Left ventricle myocardium inferior (tissue), 1 donor: ENCODE results near the gene BDKRB1. TPM values are rescaled to one million over a fixed set of nuclear protein-coding genes. Genes with fewer than 3 reads are reported as not detected.

ENCODE experiments used
- DNase-seq: peaks from one replicate; pipeline ENCODE4 v3.0.0-alpha.2; 2020
- H3K27ac ChIP-seq: fragments of 200-600 bp; replicated peaks from 2 replicates; pipeline ENCODE4 v1.8.0; 2021
- H3K27me3 ChIP-seq: fragments of 200-600 bp; 2 replicates; pipeline ENCODE4 v1.8.0; 2021; ENCODE audit warnings: low read depth
- H3K36me3 ChIP-seq: fragments of 200-600 bp; 2 replicates; pipeline ENCODE4 v1.8.0; 2021
- H3K4me1 ChIP-seq: fragments of 200-600 bp; 2 replicates; pipeline ENCODE4 v1.8.0; 2021
- H3K4me3 ChIP-seq: fragments of 200-600 bp; 2 replicates; pipeline ENCODE4 v1.8.0; 2021; ENCODE audit warnings: mild to moderate bottlenecking, moderate library complexity
- H3K9me3 ChIP-seq: fragments of 200-600 bp; replicated peaks from 2 replicates; pipeline ENCODE4 v1.8.0; 2021
- intact Hi-C: fragments of 100-400 bp; cut with micrococcal nuclease; formaldehyde crosslinking; loops from one replicate; pipeline ENCODE4 v1.11.0; 2022
- total RNA-seq: library from RNA; stranded (reverse); fragmentation: NEBNext Ultra II Directional; extraction: Animal tissue kit (Norgen Biotek cat#: 25700); gene quantifications from one replicate; pipeline ENCODE4 v1.2.1, GENCODE V29; 2021
- TF ChIP-seq, protein P1 (sequence below): fragments of 200-600 bp; IDR thresholded peaks from 2 replicates; pipeline ENCODE4 v1.8.0; 2021; ENCODE audit warnings: antibody characterized with exemption, mild to moderate bottlenecking, borderline replicate concordance
- donor health status: DM: no; HTN: yes; CAD: no; lungs with severe emphysema.

The BDKRB1 gene
- total RNA-seq, 1 donor from 2014 or later = not detected

DNA sequence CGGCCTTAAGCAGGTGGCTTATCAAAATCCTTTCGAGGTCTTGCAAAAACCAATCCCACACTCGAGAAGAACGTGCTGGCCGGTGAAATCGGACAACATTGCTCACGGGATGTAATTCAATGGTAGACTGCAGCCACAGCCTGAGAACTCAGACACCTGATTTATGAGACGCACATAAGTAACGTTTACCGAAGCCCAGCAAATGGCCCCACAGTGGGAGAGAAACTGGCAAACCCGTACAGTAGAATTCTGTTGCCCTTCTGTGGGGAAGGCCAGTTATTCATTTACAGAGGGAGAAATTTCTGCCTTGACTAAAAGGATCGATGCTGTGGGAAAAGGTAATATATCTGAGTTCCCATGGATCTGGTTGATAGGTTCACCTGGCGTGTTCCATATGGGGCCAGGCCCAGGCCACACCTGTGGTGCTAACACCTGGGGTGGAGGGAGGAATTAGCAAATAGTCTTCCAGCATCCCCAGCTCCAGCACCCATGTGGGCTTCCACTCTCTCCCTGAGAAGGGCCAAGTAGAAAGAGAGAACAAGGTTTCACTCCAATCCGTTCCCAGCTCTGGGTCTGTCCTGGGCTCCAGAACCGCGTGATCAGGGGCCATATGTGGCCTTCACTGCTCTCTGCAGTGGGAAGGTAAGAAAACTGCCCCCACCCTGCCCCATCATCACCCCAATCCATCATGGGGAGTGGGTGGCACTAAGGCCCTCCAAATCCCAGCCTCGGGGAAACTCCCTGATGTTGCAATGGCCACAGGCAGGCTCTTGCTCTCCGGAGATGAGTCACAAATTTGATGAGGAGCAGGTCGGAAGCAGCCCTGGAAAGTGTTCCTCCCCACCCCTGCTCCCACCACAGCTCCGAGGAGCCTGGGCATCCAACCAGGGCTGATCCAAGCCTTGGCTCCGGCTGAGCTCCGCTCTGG is 12.7 kb downstream of the BDKRB1 start:
- TF ChIP-seq, protein P1, sequence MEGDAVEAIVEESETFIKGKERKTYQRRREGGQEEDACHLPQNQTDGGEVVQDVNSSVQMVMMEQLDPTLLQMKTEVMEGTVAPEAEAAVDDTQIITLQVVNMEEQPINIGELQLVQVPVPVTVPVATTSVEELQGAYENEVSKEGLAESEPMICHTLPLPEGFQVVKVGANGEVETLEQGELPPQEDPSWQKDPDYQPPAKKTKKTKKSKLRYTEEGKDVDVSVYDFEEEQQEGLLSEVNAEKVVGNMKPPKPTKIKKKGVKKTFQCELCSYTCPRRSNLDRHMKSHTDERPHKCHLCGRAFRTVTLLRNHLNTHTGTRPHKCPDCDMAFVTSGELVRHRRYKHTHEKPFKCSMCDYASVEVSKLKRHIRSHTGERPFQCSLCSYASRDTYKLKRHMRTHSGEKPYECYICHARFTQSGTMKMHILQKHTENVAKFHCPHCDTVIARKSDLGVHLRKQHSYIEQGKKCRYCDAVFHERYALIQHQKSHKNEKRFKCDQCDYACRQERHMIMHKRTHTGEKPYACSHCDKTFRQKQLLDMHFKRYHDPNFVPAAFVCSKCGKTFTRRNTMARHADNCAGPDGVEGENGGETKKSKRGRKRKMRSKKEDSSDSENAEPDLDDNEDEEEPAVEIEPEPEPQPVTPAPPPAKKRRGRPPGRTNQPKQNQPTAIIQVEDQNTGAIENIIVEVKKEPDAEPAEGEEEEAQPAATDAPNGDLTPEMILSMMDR = no peak

DNA sequence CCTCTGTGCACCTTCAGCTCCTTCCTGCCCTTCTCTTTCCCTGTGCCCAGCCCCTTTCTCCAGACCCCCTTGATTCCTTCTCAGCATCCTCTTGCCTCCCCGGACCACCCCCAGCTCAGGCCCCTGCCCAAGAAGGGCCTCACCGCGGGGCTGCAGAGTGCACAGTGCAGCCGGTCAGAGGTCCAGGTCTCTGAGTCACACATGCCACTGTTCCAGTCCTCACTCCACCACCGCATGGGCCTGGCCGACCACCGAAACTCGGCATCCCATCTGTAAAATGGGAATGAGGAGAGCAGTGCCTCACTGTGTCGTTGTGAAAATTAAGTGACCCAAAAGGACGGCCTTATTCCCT is 13.3 kb downstream of the BDKRB1 start:
- Histone ChIP-seq H3K27me3 (peaks cover 32% of the 10 kb centered on the region), H3K36me3 (no peaks in the 10 kb centered on the region), H3K4me1 (no peaks in the 10 kb centered on the region), H3K27ac (no peak overlapping the region), H3K9me3 (peaks cover 18% of the 10 kb centered on the region), H3K4me3 (no peak overlapping the region)
- TF ChIP-seq, protein P1 = no peak
- intact Hi-C loops = no loop called here
- DNase-seq = no peak

More for the DNA sequence above, 12.7 kb downstream of the BDKRB1 start:
- H3K27ac ChIP-seq = no peak overlapping the region
- intact Hi-C loops = no loop called here
- H3K36me3 ChIP-seq = no peaks in the 10 kb centered on the region
- DNase-seq = no peak
- H3K4me3 ChIP-seq = no peak overlapping the region
- H3K9me3 ChIP-seq = peaks cover 18% of the 10 kb centered on the region
- H3K27me3 ChIP-seq = peaks cover 32% of the 10 kb centered on the region
- H3K4me1 ChIP-seq = no peaks in the 10 kb centered on the region

DNA sequence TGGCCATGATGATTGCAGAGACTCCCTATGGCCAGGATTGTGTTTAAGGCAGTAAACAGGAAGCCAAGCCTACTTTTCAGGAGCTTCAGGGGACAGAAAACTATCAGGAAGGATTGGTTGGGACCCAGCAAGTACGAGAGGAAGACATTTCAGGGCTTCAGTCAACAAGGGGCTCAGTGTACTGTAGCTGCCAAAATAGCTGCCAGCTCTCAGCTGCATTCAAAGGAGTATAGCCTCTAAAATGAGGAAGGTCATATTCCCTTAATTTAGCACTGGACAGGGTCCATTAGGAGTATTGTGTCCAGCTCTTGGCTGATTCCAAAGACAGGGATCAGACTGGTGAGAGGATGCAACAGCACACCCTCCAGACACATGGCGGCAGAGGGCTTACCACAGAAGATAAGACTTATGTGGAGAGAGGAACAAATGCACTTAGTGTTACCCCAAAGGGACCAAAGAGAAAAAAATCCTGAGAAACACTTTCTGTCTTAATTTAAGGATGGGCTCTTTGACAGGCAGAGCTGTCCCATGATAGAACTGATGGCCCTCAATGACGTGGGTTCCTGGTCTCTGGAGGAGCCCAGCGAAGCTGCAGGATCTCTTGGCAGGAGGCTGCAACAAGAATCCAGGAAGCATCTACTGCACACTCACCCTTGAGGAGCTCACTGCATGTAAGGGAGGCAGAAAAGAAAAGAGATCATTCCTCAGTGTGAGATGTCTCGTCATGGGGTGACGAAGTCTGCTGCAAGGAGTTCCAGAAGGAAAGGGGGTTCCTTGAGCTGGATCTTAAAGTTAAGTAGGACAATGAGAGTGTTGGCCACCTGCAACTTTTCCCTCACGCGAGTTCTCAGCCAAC is 14.8 kb downstream of the BDKRB1 start:
- TF ChIP-seq, protein P1 = no peak
- Histone ChIP-seq H3K27me3 (peaks cover 30% of the 10 kb centered on the region), H3K9me3 (peaks cover 18% of the 10 kb centered on the region), H3K4me1 (peaks cover 7% of the 10 kb centered on the region), H3K27ac (no peak overlapping the region), H3K36me3 (no peaks in the 10 kb centered on the region), H3K4me3 (no peak overlapping the region)
- intact Hi-C loops = loop anchor here (10.0 kb wide), 1 partner anchor 276 kb away; no protein-coding TSS in a partner anchor
- no peak for DNase-seq

DNA sequence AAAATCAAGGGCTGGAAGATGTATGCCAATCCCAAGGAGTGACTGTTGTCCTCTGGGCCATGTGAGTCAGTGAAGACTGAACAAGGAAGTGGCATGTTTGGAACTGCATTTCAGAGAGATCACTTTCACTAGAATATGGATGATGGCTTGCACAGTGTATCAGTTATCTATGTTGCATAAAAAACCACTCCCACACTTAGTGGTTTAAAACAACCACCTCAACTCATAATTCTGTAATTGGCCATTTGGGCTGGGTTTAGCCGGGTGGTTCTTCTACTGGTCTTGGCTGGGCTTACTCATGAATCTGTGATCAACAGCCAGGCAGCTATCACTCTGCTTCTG is 15.4 kb downstream of the BDKRB1 start:
- H3K27ac ChIP-seq = no peak overlapping the region
- no peak for DNase-seq
- H3K9me3 ChIP-seq = peaks cover 18% of the 10 kb centered on the region
- no peak overlapping the region for H3K4me3 ChIP-seq
- peaks cover 28% of the 10 kb centered on the region for H3K27me3 ChIP-seq
- TF ChIP-seq, protein P1 = no peak
- H3K4me1 ChIP-seq = peaks cover 7% of the 10 kb centered on the region
- H3K36me3 ChIP-seq = no peaks in the 10 kb centered on the region
- intact Hi-C loops = loop anchor here (10.0 kb wide), 1 partner anchor 277 kb away; no protein-coding TSS in a partner anchor

DNA sequence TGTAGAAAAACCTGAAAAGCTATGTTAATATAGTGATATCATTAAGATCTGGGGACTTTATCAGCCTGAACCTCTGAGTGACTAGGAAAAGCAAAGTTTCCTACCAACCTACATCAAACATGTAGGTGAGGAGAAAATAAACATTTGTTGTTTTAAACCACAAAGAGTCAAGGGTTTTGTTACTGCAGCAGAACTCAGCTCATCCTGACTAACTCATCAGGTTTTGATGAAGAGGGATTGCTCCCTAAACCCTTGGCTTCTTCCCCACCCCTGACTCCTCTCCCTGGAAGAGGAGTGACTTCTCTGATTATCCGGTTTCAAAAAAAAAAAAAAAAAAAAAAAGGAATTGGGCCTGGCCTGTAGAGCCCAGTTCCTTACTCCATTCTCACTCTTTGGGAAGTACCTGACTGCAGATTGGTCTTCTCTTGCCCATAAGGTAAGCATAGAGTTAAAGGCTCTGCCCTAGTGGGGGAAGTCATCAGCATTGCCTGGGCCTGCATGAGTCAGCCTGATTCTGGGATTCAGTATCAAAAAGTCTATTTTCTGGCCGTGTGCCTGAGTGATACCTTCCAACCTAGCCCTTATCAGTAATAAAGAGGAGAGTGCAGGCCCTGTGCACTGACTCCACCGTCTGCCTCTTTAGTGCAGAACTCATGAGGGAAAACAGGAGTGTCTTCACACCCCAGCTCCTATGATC is 16.9 kb downstream of the BDKRB1 start:
- peaks cover 25% of the 10 kb centered on the region for H3K9me3 ChIP-seq
- no peak overlapping the region for H3K4me3 ChIP-seq
- no peak overlapping the region for H3K27ac ChIP-seq
- peaks cover 7% of the 10 kb centered on the region for H3K4me1 ChIP-seq
- peaks cover 13% of the 10 kb centered on the region for H3K27me3 ChIP-seq
- no peak for DNase-seq
- TF ChIP-seq, protein P1 = no peak
- intact Hi-C loops = loop anchor here (10.0 kb wide), 1 partner anchor 278 kb away; no protein-coding TSS in a partner anchor
- peaks cover 2% of the 10 kb centered on the region for H3K36me3 ChIP-seq
